SW 1271 (cell line): ENCODE measurements around the gene NIPAL1.

ENCODE experiments used
- DNase-seq, 2 experiments: peaks; one replicate each; lab custom pipeline; 2025; lab: John Stamatoyannopoulos, UW

Gene NIPAL1

GRCh38 chr4:48065587-48066052 is 49.0 kb downstream of the NIPAL1 start:
- no peak for DNase-seq

- DNase-seq: no peak
Observed at GRCh38 chr4:48067536-48067935, 51.0 kb downstream of the NIPAL1 start.

GRCh38 chr4:48068182-48068581 is 51.6 kb downstream of the NIPAL1 start:
- DNase-seq: no peak

- DNase-seq: no peak
Observed at GRCh38 chr4:48069026-48069425, 52.5 kb downstream of the NIPAL1 start.

- DNase-seq: no peak
Observed at GRCh38 chr4:48071191-48071590, 54.6 kb downstream of the NIPAL1 start.

GRCh38 chr4:48073567-48074103 is 57.1 kb downstream of the NIPAL1 start:
- DNase-seq: no peak

- no peak for DNase-seq
Observed at GRCh38 chr4:48074657-48075056, 58.1 kb downstream of the NIPAL1 start.

GRCh38 chr4:48078425-48078824 is 61.9 kb downstream of the NIPAL1 start:
- DNase-seq: no peak

- peak in 1 of 2 experiments; percentile 45 for DNase-seq
Observed at GRCh38 chr4:48078862-48079655, 62.5 kb downstream of the NIPAL1 start.

GRCh38 chr4:48079972-48080391 is 63.4 kb downstream of the NIPAL1 start:
- peak; percentile 21 to 84 for DNase-seq

- DNase-seq: peak in 1 of 2 experiments; percentile 56
Observed at GRCh38 chr4:48081196-48081595, 64.6 kb downstream of the NIPAL1 start.

GRCh38 chr4:48082956-48083355 is 66.4 kb downstream of the NIPAL1 start:
- no peak for DNase-seq

GRCh38 chr4:48085821-48086589 is 69.4 kb downstream of the NIPAL1 start:
- DNase-seq: no peak
